GM23248 (cell line): Measurements from ENCODE around the gene P3R3URF.

Experiments
- EZH2 ChIP-seq: fragments of 200-600 bp; sonication (generic); IDR thresholded peaks from 2 replicates; pipeline ENCODE4 v1.6.1; 2018; ENCODE audit warnings: antibody characterized with exemption, mild to moderate bottlenecking; ENCODE audit not compliant: insufficient read depth, poor library complexity, severe bottlenecking
- EZH2phosphoT487 ChIP-seq: fragments of 200-600 bp; sonication (generic); IDR thresholded peaks from 2 replicates; pipeline ENCODE4 v1.6.1; 2018; ENCODE audit warnings: antibody characterized with exemption, moderate library complexity, mild to moderate bottlenecking, low read depth; ENCODE audit not compliant: insufficient read depth

- TF ChIP-seq EZH2phosphoT487 (no peak), EZH2 (no peak)
These were observed 28.9 kb upstream of the P3R3URF start for GRCh38 chr1:46205141-46205540.
